K562 (cell line): ENCODE results near the gene MRTFB. TPM values are rescaled to one million over a fixed set of nuclear protein-coding genes. Genes with fewer than 3 reads are reported as not detected.

ENCODE experiments used
- ATAC-seq: fragments of 200-7000 bp; cut with Tn5 transposase; 3 replicates; pipeline ENCODE4 v1.9.1; 2020; ENCODE audit warnings: moderate library complexity
- BruUV-seq: library from RNA; stranded (reverse); fragments of 400-500 nt; replicated peaks from 2 replicates; lab custom pipeline; 2021; lab: Mats Ljungman, UMichigan
- CTCF ChIA-PET: fragments of 300-600 bp; formaldehyde crosslinking; extraction: SDS; loops from one replicate; lab custom pipeline; 2021; ENCODE audit warnings: low intra/inter-chr PET ratio; lab: Yijun Ruan, JAX
- POLR2A ChIA-PET: fragments of 300-600, 350-650 bp; sonication (Branson Sonifier 250); formaldehyde crosslinking; extraction: SDS; loops from one replicate; lab custom pipeline; 2021; ENCODE audit warnings: antibody characterized with exemption, inconsistent platforms; lab: Yijun Ruan, JAX
- DNase-seq, 4 experiments: peaks; one replicate each; pipeline versions ENCODE4 v3.0.0 to v3.0.0-alpha.2; 2011 to 2018; ENCODE audit warnings: low spot score in 3 of 4, mixed read lengths in 3 of 4; ENCODE audit errors: extremely low read depth in 1 of 4
- FAIRE-seq: peaks from 2 replicates; lab custom pipeline; 2011; peaks lifted over from hg19 to GRCh38; lab: Jason Lieb, UNC
- H2AFZ ChIP-seq: 2 replicates; pipeline ENCODE4 v1.6.0; 2011; ENCODE audit warnings: low read depth, low read length, control low read depth, inconsistent platforms
- H3K27ac ChIP-seq: fragments of 200-600 bp; 3 replicates; pipeline ENCODE4 v1.8.0; 2011; ENCODE audit warnings: low read depth, mild to moderate bottlenecking, control low read depth, inconsistent platforms, low read length, moderate library complexity, mixed read lengths; ENCODE audit errors: extremely low read depth
- H3K27me3 ChIP-seq, 2 experiments: fragments of 300-600 bp in 1 of 2; 2 replicates in 1 of 2; 3 replicates in 1 of 2; pipeline versions ENCODE4 v1.6.0 to v1.8.0; 2011; ENCODE audit warnings: inconsistent platforms in 2 of 2, low read length in 2 of 2, mild to moderate bottlenecking in 1 of 2, mixed read lengths in 1 of 2, moderate library complexity in 1 of 2; ENCODE audit not compliant: control insufficient read depth in 2 of 2, insufficient read depth in 2 of 2
- H3K36me3 ChIP-seq: fragments of 300-600 bp; 3 replicates; pipeline ENCODE4 v1.8.0; 2011; ENCODE audit warnings: mild to moderate bottlenecking, low read length, inconsistent platforms; ENCODE audit not compliant: control insufficient read depth, insufficient read depth
- H3K4me1 ChIP-seq, 2 experiments: fragments of 200-600 bp in 1 of 2; replicated peaks in 1 of 2; 2 replicates in 1 of 2; 3 replicates in 1 of 2; pipeline versions ENCODE4 v1.5.1 to v1.8.0; 2011; ENCODE audit warnings: inconsistent platforms in 2 of 2, low read length in 2 of 2, mild to moderate bottlenecking in 1 of 2, mixed read lengths in 1 of 2, moderate library complexity in 1 of 2; ENCODE audit not compliant: control insufficient read depth in 2 of 2, insufficient read depth in 2 of 2
- H3K4me2 ChIP-seq: 2 replicates; pipeline ENCODE4 v1.6.1; 2011; ENCODE audit warnings: low read length, control low read depth, inconsistent platforms, mixed read lengths; ENCODE audit not compliant: insufficient read depth
- H3K4me3 ChIP-seq: fragments of 200-600 bp; sonication (generic), shearing (Covaris generic); 2 replicates; pipeline ENCODE4 v1.5.1; 2016; ENCODE audit warnings: control low read depth, inconsistent platforms
- H3K79me2 ChIP-seq: fragments of 200-600 bp; 3 replicates; pipeline ENCODE4 v1.8.0; 2011; ENCODE audit warnings: low read length, inconsistent platforms; ENCODE audit not compliant: control insufficient read depth, insufficient read depth
- H3K9ac ChIP-seq, 2 experiments: 2 replicates each; pipeline versions ENCODE4 v1.6.0 to v1.6.1; 2011; ENCODE audit warnings: low read depth in 2 of 2, low read length in 2 of 2, control low read depth in 1 of 2, inconsistent platforms in 1 of 2, mild to moderate bottlenecking in 1 of 2, mixed read lengths in 1 of 2; ENCODE audit not compliant: insufficient read depth in 1 of 2
- H3K9me1 ChIP-seq: one replicate; pipeline ENCODE4 v1.6.0; 2011; ENCODE audit warnings: inconsistent platforms, mild to moderate bottlenecking, low read length, moderate library complexity; ENCODE audit not compliant: control insufficient read depth, insufficient read depth
- H3K9me3 ChIP-seq: replicated peaks from 2 replicates; pipeline ENCODE4 v1.5.1; 2011; ENCODE audit warnings: low read depth, low read length, inconsistent platforms; ENCODE audit not compliant: control insufficient read depth, insufficient read depth
- H4K20me1 ChIP-seq: replicated peaks from 2 replicates; pipeline ENCODE4 v1.6.1; 2011; ENCODE audit warnings: low read length, inconsistent platforms, mixed read lengths; ENCODE audit not compliant: control insufficient read depth, insufficient read depth
- BMI1 ChIP-seq: fragments of 150-350 bp; IDR thresholded peaks from 2 replicates; pipeline ENCODE4 v1.6.1; 2014; ENCODE audit warnings: low read length
- HNRNPL ChIP-seq: fragments of 200-400 bp; formaldehyde crosslinking; IDR thresholded peaks from 2 replicates; pipeline ENCODE4 v1.6.1; 2017; ENCODE audit warnings: low read depth, mild to moderate bottlenecking, low read length
- POLR3G ChIP-seq: IDR thresholded peaks from 2 replicates; pipeline ENCODE4 v1.6.1; 2011; ENCODE audit not compliant: insufficient read length, insufficient replicate concordance; ENCODE audit errors: extremely low read depth
- TAF1 ChIP-seq: IDR thresholded peaks from 2 replicates; pipeline ENCODE4 v1.6.1; 2011; ENCODE audit warnings: mild to moderate bottlenecking, low read length, moderate library complexity; ENCODE audit not compliant: insufficient read depth, control insufficient read depth, severe bottlenecking; ENCODE audit errors: extremely low read depth
- WGBS: fragments of 100-300 bp; shearing (Covaris generic); methylation state at CpG from one replicate; pipeline ENCODE4 v1.1.6; 2016; ENCODE audit warnings: low coverage, mixed read lengths; ENCODE audit not compliant: insufficient coverage; ENCODE audit errors: missing lambda C conversion rate; 5-methylcytosine and 5-hydroxymethylcytosine counted together
- in situ Hi-C: fragments of 300-500 bp; cut with MboI; formaldehyde crosslinking; loops from 4 replicates; pipeline ENCODE4 v1.15.0; 2018; ENCODE audit warnings: inconsistent platforms, mixed read lengths
- intact Hi-C: fragments of 100-400 bp; cut with micrococcal nuclease; formaldehyde crosslinking; loops from 2 replicates; pipeline ENCODE4 v1.14.2; 2022
- polyA plus RNA-seq, 8 experiments: library from polyadenylated mRNA; depleted of rRNA in 4 of 8; stranded (reverse) in 5 of 8; unstranded in 3 of 8; fragments of >200 nt; fragmentation: Nextera tagmentation in 2 of 8; fragmentation: Illumina TruSeq in 1 of 8; extraction: Ambion mirVana in 2 of 8; extraction: Trizol in 1 of 8; gene quantifications; 2 replicates each; pipeline versions ENCODE4 v1.2.1 to v1.2.3, GENCODE V29; 2011 to 2014; ENCODE audit warnings: inconsistent platforms in 1 of 8, missing spikeins in 1 of 8
- total RNA-seq, 7 experiments: library from RNA; depleted of rRNA in 6 of 7; stranded (reverse); fragments of >200 nt in 6 of 7; fragmentation: Illumina TruSeq in 2 of 7; extraction: Trizol in 2 of 7; gene quantifications; 2 replicates each; pipeline versions ENCODE4 v1.2.1 to v1.2.3, GENCODE V29; 2011 to 2021; ENCODE audit warnings: low replicate concordance in 1 of 7
- TF ChIP-seq, protein P1 (sequence below): sonication (generic); formaldehyde crosslinking; IDR thresholded peaks from 2 replicates; pipeline ENCODE4 v1.8.0; 2023; ENCODE audit warnings: missing genetic modification reagents, mild to moderate bottlenecking, borderline replicate concordance
- TF ChIP-seq, protein P2 (sequence below): sonication (generic); formaldehyde crosslinking; IDR thresholded peaks from 2 replicates; pipeline ENCODE4 v1.8.1; 2023; ENCODE audit warnings: mild to moderate bottlenecking, missing genetic modification reagents

The MRTFB gene
- total and polyA plus RNA-seq, 9 of the 15 experiments (the other 6 are each of a cell fraction or from before 2014, with no cell fraction given): 2.2 to 12.7 (median 7.0) TPM

DNA sequence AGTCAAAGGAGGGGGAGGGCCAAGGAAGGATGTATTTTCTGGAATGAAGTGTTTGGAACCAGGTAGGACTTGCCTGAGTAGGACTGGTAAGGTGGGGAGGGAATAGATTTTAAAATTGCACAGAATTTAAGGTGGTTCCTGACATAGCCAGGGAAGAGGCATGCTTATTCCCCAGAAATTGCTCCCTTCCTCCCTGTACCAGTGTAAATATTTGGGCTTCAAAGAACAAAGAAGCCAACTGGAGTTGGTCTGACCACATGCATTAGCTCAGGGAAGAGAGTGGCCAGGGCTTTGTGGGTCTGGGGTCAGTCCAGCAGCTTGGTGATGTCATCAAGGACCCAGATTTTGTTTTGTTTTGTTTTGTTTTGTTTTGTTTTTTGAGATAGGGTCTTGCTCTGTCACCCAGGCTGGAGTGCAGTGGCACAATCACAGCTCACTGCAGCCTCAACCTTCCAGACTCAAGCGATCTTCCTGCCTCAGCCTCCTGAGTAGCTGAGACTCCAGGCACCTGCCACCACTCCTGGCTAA is 9.3 kb upstream of the MRTFB start (continued):
- TF ChIP-seq, protein P1, sequence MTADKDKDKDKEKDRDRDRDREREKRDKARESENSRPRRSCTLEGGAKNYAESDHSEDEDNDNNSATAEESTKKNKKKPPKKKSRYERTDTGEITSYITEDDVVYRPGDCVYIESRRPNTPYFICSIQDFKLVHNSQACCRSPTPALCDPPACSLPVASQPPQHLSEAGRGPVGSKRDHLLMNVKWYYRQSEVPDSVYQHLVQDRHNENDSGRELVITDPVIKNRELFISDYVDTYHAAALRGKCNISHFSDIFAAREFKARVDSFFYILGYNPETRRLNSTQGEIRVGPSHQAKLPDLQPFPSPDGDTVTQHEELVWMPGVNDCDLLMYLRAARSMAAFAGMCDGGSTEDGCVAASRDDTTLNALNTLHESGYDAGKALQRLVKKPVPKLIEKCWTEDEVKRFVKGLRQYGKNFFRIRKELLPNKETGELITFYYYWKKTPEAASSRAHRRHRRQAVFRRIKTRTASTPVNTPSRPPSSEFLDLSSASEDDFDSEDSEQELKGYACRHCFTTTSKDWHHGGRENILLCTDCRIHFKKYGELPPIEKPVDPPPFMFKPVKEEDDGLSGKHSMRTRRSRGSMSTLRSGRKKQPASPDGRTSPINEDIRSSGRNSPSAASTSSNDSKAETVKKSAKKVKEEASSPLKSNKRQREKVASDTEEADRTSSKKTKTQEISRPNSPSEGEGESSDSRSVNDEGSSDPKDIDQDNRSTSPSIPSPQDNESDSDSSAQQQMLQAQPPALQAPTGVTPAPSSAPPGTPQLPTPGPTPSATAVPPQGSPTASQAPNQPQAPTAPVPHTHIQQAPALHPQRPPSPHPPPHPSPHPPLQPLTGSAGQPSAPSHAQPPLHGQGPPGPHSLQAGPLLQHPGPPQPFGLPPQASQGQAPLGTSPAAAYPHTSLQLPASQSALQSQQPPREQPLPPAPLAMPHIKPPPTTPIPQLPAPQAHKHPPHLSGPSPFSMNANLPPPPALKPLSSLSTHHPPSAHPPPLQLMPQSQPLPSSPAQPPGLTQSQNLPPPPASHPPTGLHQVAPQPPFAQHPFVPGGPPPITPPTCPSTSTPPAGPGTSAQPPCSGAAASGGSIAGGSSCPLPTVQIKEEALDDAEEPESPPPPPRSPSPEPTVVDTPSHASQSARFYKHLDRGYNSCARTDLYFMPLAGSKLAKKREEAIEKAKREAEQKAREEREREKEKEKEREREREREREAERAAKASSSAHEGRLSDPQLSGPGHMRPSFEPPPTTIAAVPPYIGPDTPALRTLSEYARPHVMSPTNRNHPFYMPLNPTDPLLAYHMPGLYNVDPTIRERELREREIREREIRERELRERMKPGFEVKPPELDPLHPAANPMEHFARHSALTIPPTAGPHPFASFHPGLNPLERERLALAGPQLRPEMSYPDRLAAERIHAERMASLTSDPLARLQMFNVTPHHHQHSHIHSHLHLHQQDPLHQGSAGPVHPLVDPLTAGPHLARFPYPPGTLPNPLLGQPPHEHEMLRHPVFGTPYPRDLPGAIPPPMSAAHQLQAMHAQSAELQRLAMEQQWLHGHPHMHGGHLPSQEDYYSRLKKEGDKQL (CRISPR knock-in tag): no peak

DNA sequence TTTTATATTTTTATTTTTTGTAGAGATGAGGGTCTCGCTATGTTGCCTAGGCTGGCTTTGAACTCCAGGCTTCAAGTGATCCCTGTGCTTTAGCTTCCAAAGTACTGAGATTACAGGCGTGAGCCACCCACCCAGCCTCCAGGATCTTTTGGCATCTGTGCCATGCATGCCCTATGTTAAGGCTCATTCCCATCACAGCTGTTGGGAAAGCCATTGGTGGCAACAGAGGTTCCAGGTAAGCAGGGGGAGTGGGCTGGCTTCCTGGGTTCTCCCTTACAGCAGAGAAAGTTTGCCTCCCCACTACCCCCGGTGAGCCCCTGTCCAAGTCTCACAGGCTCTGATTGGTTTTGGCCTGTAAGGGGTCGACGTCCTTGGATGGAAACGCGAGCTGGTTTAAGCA is 8.9 kb upstream of the MRTFB start:
- CTCF ChIA-PET: no interaction called here
- intact Hi-C loops: loop anchor here (10.0 kb wide), 1 partner anchor 137 kb away; the partner anchor contains the start of gene ERCC4
- 2% methylated on average over 7 of the region's 7 CpGs for WGBS
- Histone ChIP-seq H3K9me3 (no peaks in the 10 kb centered on the region), H3K4me2 (no peak overlapping the region), H3K27ac (no peak overlapping the region), H3K9ac (no peak overlapping the region), H3K4me3 (no peak overlapping the region), H3K4me1 (no peaks in the 10 kb centered on the region), H3K36me3 (no peaks in the 10 kb centered on the region), H3K79me2 (no peaks in the 10 kb centered on the region), H3K27me3 (peaks cover 11 to 23% of the 10 kb centered on the region in 2 experiments; a peak in 3 of 5 replicates), H2AFZ (no peak overlapping the region), H4K20me1 (no peaks in the 10 kb centered on the region), H3K9me1 (no peaks in the 10 kb centered on the region)
- in situ Hi-C loops: no loop called here
- no TSS peak for BruUV-seq
- ATAC-seq (no peak), FAIRE-seq (no peak), DNase-seq (no peak)
- POLR2A ChIA-PET: interaction anchor here (0.7 to 1.3 kb wide), 3 partner anchors 9 to 113 kb away, joined by 3 to 4 read pairs (median 3); no protein-coding TSS in a partner anchor
- TF ChIP-seq TAF1 (no peak), BMI1 (no peak), POLR3G (no peak), HNRNPL (no peak)
- TF ChIP-seq, protein P2, sequence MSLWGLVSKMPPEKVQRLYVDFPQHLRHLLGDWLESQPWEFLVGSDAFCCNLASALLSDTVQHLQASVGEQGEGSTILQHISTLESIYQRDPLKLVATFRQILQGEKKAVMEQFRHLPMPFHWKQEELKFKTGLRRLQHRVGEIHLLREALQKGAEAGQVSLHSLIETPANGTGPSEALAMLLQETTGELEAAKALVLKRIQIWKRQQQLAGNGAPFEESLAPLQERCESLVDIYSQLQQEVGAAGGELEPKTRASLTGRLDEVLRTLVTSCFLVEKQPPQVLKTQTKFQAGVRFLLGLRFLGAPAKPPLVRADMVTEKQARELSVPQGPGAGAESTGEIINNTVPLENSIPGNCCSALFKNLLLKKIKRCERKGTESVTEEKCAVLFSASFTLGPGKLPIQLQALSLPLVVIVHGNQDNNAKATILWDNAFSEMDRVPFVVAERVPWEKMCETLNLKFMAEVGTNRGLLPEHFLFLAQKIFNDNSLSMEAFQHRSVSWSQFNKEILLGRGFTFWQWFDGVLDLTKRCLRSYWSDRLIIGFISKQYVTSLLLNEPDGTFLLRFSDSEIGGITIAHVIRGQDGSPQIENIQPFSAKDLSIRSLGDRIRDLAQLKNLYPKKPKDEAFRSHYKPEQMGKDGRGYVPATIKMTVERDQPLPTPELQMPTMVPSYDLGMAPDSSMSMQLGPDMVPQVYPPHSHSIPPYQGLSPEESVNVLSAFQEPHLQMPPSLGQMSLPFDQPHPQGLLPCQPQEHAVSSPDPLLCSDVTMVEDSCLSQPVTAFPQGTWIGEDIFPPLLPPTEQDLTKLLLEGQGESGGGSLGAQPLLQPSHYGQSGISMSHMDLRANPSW (CRISPR knock-in tag): no peak
